CD4-positive, alpha-beta T cell treated with Interleukin-1 beta for 1 hour (primary cell): ENCODE measurements around the gene TUBGCP5.

ENCODE experiments used
- DNase-seq, 2 donors: peaks; one replicate each; pipeline ENCODE4 v3.0.0-alpha.2; 2020 to 2022

Gene TUBGCP5

DNA sequence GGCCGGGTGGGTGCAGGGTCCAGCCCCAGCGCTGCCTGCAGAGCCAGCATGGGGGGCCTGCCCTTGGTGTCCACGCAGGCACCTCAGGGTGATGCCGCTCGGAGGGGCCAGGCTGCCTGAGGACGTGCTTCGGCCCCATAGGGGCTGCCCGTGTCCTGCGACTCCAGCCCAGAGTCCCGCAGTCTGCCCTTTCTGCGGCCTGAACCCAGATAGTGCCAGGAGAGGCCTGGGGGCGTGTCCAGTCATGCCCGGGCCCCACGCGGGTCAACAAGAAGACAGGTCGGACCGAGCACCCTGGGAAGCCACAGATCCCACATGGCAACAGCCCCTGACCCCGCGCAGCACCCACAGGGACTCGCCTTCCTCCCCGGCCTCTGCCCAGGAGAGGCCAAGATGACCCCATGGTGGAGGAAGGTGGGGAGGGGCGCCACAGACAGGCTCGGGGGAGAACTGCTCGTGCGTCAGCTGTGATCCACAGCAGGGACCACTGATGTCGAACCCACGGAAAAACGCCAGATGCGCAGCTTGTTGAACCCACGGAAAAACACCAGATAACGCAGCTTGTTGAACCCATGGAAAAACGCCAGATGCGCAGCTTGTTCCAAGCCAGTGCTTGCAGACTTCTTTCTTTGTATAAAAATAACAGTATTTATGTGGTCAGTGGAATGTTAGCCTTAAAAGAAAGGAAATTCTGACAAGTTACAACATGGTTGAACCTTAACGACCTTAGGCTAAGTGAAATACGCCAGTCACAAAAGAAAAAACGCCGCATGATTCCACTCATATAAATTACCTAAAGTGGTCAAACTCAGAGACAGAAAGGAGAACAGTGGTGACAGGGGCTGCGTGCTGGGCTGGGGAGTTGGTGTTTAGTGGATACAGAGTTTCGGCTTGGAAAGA, 87.7 kb downstream of the TUBGCP5 start:
- no peak for DNase-seq

DNA sequence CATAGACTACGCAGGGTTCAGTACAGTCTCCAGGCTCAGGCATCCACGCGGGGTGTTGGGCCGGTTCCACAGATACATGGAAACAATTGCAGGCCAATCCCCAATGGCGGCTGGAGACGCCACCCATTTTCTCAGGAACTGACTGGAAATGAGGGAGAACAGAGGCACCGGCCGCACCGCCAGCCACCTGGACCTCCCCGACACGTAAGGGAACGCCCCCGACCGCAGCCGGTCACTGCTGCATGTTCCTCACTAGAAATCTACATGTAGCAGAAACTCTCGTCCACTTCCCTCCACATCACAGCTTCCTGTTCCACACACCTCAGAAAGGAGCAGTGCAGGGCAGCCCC, 88.4 kb downstream of the TUBGCP5 start:
- no peak for DNase-seq

DNA sequence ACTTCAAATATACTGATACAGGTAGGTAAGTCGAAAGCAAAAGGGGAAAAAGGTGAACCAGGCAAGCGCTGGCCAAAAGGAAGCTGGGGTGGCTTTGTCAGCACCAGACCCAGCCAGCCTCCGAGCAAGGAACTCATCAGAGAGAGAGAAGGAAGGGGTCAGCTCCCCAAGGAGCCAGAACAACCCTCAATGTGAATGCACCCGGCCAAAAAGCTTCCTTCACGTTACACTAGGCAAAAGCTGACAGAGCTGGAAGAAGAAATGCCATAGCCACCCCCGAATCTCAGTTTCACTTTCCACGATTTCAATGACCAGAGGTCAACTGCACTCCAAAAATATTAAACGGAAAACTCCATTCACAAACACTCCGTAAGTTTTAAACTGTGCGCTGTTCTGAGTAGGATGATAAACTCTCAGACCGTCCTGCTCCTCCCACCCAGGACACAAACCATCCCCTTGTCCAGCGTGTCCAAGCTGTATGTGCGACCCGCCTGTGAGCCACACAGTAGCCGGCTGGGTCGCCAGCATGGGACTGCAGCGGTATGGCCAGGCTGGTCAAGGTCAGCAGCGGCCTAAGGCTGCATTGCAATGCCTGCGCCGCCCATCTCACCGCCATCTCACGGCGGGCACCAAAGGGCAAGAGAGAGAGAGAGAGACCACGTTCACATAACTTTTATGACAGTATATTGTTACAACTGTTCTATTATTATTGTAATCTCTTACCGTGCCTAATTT, 88.9 kb downstream of the TUBGCP5 start:
- no peak for DNase-seq
